ENCODE results near the gene PSMB3. TPM values are rescaled to one million over a fixed set of nuclear protein-coding genes. Genes with fewer than 3 reads are reported as not detected.
A peak's percentile ranks its signal among the peaks of the same experiment; 100 is the strongest.

Gene PSMB3
- total and polyA plus RNA-seq, 9 of the 15 experiments (the other 6 are each of a cell fraction or from before 2014, with no cell fraction given) = 460 to 2,775 (median 574) TPM

DNA sequence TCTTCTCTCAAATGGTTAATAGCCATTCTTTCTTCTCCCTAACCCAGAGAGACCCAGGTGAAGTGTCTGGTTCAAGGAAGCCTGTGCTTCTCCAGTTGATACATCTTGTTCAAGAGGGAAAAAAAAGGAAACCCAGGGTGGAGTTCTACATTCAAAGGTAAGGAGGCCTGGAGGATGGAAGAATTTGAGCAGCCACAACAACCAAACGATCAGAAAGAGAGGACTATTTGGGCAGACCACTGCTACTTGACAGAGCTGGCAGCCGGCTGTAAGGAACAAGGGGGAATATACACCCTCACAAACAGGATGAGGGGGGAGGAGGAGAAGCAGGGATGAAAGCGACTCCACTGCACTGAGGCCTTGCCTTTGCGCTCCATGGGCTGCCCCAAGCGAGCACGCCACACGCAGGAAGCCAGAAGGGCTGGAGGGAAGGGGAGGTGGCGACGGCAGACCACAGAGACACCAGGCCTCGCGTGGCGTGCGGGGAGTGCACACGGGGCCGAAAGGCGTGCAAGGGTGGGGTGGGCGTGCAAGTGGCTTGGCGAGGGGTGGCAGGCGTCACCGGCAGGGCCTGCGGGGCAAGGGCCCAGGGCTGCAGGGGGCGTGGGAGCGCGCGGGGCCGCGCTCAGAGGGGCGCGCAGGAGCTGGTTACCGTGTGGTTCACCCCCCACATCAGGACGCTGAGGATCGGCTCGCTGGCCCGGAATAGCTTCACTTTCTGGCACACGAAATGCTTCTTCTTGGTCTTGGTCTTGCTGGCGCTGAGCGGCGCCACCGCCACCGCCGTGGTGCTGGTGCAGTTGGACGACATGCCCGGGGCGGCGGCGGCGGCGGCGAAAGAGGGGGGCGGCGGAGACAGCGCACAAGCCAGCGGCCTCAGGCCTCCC lies 46.3 kb downstream of the PSMB3 start (continued):
- TF ChIP-seq NFE2L1 (tag; IDR thresholded peaks at IDR 0.05; ENCODE audit: borderline replicate concordance, low read depth) = no peak
- TF ChIP-seq ZNF561 (CRISPR knock-in tag; conservative IDR thresholded peaks at IDR 0.05) = no peak
- TF ChIP-seq WHSC1 (IDR thresholded peaks at IDR 0.05; ENCODE audit: low read length) = no peak
- TF ChIP-seq NFRKB (IDR thresholded peaks at IDR 0.05; ENCODE audit: low read depth) = no peak
- peak; percentile 47; the same call in 1 of the 2 replicates for TF ChIP-seq L3MBTL2 (IDR thresholded peaks at IDR 0.05)
- no peak for TF ChIP-seq ZNF583 (CRISPR knock-in tag; IDR thresholded peaks at IDR 0.05)
- TF ChIP-seq ZNF280A (IDR thresholded peaks at IDR 0.05; ENCODE audit: low read depth, partially characterized antibody) = no peak
- peak; percentile 22; the same call in 1 of the 2 replicates for TF ChIP-seq KAT7 (CRISPR knock-in tag; IDR thresholded peaks at IDR 0.05; ENCODE audit: borderline replicate concordance)
- TF ChIP-seq GTF2F1 (IDR thresholded peaks at IDR 0.05; ENCODE audit: low read depth, low read length) = no peak
- TF ChIP-seq, protein P1, sequence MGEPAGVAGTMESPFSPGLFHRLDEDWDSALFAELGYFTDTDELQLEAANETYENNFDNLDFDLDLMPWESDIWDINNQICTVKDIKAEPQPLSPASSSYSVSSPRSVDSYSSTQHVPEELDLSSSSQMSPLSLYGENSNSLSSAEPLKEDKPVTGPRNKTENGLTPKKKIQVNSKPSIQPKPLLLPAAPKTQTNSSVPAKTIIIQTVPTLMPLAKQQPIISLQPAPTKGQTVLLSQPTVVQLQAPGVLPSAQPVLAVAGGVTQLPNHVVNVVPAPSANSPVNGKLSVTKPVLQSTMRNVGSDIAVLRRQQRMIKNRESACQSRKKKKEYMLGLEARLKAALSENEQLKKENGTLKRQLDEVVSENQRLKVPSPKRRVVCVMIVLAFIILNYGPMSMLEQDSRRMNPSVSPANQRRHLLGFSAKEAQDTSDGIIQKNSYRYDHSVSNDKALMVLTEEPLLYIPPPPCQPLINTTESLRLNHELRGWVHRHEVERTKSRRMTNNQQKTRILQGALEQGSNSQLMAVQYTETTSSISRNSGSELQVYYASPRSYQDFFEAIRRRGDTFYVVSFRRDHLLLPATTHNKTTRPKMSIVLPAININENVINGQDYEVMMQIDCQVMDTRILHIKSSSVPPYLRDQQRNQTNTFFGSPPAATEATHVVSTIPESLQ (CRISPR knock-in tag; IDR thresholded peaks at IDR 0.05) = no peak
- TF ChIP-seq KDM4B (IDR thresholded peaks at IDR 0.05; ENCODE audit: borderline replicate concordance in 2 of 2, low read depth in 1 of 2) = 0 out of 4 replicates have a peak, but pooled peaks of 1 of the 2 experiments have one; percentile 47
- no peak for TF ChIP-seq DMBX1 (CRISPR knock-in tag; IDR thresholded peaks at IDR 0.05; ENCODE audit: borderline replicate concordance)
- TF ChIP-seq CCNT2 (IDR thresholded peaks at IDR 0.05; ENCODE audit: borderline replicate concordance, extremely low read depth, insufficient read length, low read depth, low read length) = peak; percentile 19
- no peak for TF ChIP-seq STAT5B (CRISPR knock-in tag; IDR thresholded peaks at IDR 0.05)
- no peak for TF ChIP-seq ZNF444 (CRISPR knock-in tag; IDR thresholded peaks at IDR 0.05)
- TF ChIP-seq, protein P2, sequence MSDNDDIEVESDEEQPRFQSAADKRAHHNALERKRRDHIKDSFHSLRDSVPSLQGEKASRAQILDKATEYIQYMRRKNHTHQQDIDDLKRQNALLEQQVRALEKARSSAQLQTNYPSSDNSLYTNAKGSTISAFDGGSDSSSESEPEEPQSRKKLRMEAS (CRISPR knock-in tag; IDR thresholded peaks at IDR 0.05) = peak; percentile 65
- no peak for TF ChIP-seq BACH1 (tag; IDR thresholded peaks at IDR 0.05)
- TF ChIP-seq, protein P3, sequence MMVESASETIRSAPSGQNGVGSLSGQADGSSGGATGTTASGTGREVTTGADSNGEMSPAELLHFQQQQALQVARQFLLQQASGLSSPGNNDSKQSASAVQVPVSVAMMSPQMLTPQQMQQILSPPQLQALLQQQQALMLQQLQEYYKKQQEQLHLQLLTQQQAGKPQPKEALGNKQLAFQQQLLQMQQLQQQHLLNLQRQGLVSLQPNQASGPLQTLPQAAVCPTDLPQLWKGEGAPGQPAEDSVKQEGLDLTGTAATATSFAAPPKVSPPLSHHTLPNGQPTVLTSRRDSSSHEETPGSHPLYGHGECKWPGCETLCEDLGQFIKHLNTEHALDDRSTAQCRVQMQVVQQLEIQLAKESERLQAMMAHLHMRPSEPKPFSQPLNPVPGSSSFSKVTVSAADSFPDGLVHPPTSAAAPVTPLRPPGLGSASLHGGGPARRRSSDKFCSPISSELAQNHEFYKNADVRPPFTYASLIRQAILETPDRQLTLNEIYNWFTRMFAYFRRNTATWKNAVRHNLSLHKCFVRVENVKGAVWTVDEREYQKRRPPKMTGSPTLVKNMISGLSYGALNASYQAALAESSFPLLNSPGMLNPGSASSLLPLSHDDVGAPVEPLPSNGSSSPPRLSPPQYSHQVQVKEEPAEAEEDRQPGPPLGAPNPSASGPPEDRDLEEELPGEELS (CRISPR knock-in tag; IDR thresholded peaks at IDR 0.05; ENCODE audit: borderline replicate concordance) = no peak
- TF ChIP-seq ZNF395 (CRISPR knock-in tag; IDR thresholded peaks at IDR 0.05) = no peak
- no peak for TF ChIP-seq SPI1 (IDR thresholded peaks at IDR 0.05; ENCODE audit: borderline replicate concordance, low read depth, low read length)

Measured in K562 (cell line).